PC-3 (cell line): ENCODE data around the gene ANK3.

Experiments used
- EZH2 ChIP-seq: fragments of 300-600 bp; sonication (generic); IDR thresholded peaks from one replicate; pipeline ENCODE4 v1.6.1; 2017; ENCODE audit warnings: antibody characterized with exemption, mild to moderate bottlenecking, low read length; ENCODE audit not compliant: unreplicated experiment
- TF ChIP-seq, protein P1 (sequence below): fragments of 300-600 bp; sonication (generic); conservative IDR thresholded peaks from 2 replicates; pipeline ENCODE4 v1.5.1; 2017; ENCODE audit warnings: antibody characterized with exemption, low read depth, mild to moderate bottlenecking, low read length

DNA sequence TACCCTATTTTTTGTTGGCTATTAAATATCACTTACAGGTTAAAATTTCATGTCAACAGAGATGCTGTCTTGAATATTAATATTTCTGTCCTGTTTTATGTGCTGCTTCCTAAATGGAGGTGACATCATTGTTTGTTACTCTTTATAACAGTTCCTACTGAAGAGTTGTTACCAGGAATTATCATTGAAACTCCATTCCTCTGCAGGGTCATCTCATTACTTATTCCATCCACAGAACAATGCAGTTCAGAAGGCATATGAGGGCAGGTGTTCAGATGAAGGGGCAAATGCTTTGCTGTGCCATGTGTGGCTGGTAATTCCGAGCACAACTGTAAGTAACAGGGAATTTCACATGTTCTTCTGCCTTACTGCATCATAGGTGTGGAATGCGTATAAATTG is 113.4 kb downstream of the ANK3 start:
- no peak for TF ChIP-seq EZH2
- TF ChIP-seq, protein P1, sequence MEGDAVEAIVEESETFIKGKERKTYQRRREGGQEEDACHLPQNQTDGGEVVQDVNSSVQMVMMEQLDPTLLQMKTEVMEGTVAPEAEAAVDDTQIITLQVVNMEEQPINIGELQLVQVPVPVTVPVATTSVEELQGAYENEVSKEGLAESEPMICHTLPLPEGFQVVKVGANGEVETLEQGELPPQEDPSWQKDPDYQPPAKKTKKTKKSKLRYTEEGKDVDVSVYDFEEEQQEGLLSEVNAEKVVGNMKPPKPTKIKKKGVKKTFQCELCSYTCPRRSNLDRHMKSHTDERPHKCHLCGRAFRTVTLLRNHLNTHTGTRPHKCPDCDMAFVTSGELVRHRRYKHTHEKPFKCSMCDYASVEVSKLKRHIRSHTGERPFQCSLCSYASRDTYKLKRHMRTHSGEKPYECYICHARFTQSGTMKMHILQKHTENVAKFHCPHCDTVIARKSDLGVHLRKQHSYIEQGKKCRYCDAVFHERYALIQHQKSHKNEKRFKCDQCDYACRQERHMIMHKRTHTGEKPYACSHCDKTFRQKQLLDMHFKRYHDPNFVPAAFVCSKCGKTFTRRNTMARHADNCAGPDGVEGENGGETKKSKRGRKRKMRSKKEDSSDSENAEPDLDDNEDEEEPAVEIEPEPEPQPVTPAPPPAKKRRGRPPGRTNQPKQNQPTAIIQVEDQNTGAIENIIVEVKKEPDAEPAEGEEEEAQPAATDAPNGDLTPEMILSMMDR: no peak
